ENCODE data around the gene SLC30A9. TPM values are rescaled to one million over a fixed set of nuclear protein-coding genes. Genes with fewer than 3 reads are reported as not detected.

The SLC30A9 gene
- total and polyA plus RNA-seq, 12 donors: 9.8 to 95.0 (median 79.7) TPM

- no peak overlapping the region for H3K27ac ChIP-seq
- H3K27me3 ChIP-seq: no peaks in the 10 kb centered on the region
- TF ChIP-seq CTCF (IDR thresholded peaks at IDR 0.05): no peak
- ATAC-seq (no peak), DNase-seq (no peak)
- H3K9me3 ChIP-seq: peaks cover 0 to 14% (median 0%) of the 10 kb centered on the region in 11 donors
- 96 to 98% methylated on average over 2 of the region's 2 CpGs for WGBS, 2 donors
- no peaks in the 10 kb centered on the region for H3K36me3 ChIP-seq
- H3K4me3 ChIP-seq: no peak overlapping the region
- H3K4me1 ChIP-seq: no peaks in the 10 kb centered on the region
- intact Hi-C loops (cut with DNase I): no loop called here
These were observed 22.9 kb upstream of the SLC30A9 start for GRCh38 chr4:41967392-41967791.

- Histone ChIP-seq H3K27ac (no peak overlapping the region), H3K9me3 (peaks cover 0 to 14% (median 0%) of the 10 kb centered on the region in 11 donors), H3K4me1 (no peaks in the 10 kb centered on the region), H3K27me3 (no peaks in the 10 kb centered on the region), H3K4me3 (no peak overlapping the region), H3K36me3 (no peaks in the 10 kb centered on the region)
- intact Hi-C loops (cut with DNase I): no loop called here
- no peak for TF ChIP-seq CTCF (IDR thresholded peaks at IDR 0.05)
- ATAC-seq (no peak), DNase-seq (no peak)
These were observed 20.7 kb upstream of the SLC30A9 start for GRCh38 chr4:41969671-41970070.

GRCh38 chr4:41975341-41975740, 15.0 kb upstream of the SLC30A9 start:
- Histone ChIP-seq H3K27me3 (no peaks in the 10 kb centered on the region), H3K36me3 (no peaks in the 10 kb centered on the region), H3K4me3 (no peak overlapping the region), H3K27ac (no peak overlapping the region), H3K9me3 (no peaks in the 10 kb centered on the region), H3K4me1 (peaks cover 0 to 8% (median 0%) of the 10 kb centered on the region in 9 donors)
- DNase-seq (no peak), ATAC-seq (no peak)
- 76 to 89% methylated on average over 1 of the region's 1 CpG for WGBS, 2 donors
- intact Hi-C loops (cut with DNase I): no loop called here
- TF ChIP-seq CTCF (IDR thresholded peaks at IDR 0.05): no peak

- DNase-seq (no peak), ATAC-seq (no peak)
- WGBS, 2 donors: 69 to 84% methylated on average over 1 of the region's 1 CpG
- H3K36me3 ChIP-seq: peaks cover 0 to under 1% (median 0%) of the 10 kb centered on the region in 9 donors
- intact Hi-C loops (cut with DNase I): no loop called here
- H3K27me3 ChIP-seq: no peaks in the 10 kb centered on the region
- H3K4me1 ChIP-seq: peaks cover 0 to 8% (median 0%) of the 10 kb centered on the region in 9 donors
- peak overlapping the region in 1 of 10 donors; percentile 7 for H3K27ac ChIP-seq
- TF ChIP-seq CTCF (IDR thresholded peaks at IDR 0.05): no peak
- H3K9me3 ChIP-seq: peaks cover 0 to 7% (median 0%) of the 10 kb centered on the region in 11 donors
- H3K4me3 ChIP-seq: no peak overlapping the region
These were observed 13.4 kb upstream of the SLC30A9 start for GRCh38 chr4:41976775-41977516.
